ENCODE measurements around the gene CMTM6.
"Not testable (repeated sequence)": the region's sequence is repeated elsewhere in the genome, so short reads cannot be mapped to it uniquely, and the experiment has no call there.

CMTM6 gene

DNA sequence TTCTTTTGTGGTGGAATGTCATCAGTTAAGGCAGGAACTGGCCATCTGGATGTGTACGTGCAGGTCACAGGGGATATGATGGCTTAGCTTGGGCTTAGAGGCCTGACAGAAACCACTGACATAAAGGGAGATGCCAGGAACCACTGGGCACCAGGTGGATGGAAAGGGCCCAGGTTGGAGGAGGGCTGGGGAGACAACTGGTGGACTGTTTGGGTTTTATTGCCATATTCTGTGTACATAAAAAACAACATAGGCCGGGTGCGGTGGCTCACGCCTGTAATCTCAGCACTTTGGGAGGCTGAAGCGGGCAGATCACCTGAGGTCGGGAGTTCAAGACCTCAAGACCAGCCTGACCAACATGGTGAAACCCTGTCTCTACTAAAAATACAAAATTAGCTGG is 35.8 kb downstream of the CMTM6 start:
- not testable (repeated sequence) for DNase-seq (ENCODE audit: low spot score)

DNA sequence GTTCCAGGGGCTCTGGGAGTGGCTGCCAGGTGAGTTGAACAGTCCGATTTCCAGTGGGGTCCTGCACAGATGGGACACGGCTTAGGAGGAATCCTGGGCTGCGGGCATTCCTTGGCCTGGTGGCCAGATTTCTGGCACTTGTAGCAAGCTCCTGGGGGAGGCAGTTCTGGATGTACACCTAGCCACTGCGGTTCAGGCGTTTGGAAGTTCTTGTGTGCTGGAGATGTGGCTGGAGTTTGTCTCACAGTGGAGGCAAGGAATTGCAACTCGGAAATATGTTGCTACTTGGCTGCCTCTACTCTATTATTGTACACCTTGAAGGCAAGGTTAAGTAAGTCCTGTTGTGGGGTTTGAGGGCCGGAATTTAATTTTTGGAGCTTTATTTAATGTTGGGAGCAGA is 37.9 kb downstream of the CMTM6 start:
- DNase-seq (ENCODE audit: low spot score) = not testable (repeated sequence)

DNA sequence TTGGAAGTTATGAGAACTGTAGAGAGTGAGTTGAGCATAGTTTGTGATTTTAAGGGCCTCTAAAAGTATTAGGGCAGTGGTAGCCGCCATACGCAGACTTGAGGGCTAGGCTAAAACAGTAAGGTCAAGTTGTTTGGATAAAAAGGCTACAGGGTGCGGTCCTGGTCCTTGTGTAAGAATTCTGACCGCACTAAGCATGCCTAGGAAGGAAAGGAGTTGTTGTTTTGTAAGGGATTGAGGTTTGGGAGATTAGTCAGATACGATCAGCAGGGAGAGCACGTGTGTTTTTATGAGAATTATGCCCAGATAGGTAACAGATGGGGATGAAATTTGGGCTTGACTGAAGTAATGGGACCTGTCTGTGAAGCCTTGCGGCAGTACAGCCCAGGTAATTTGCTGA is 39.2 kb downstream of the CMTM6 start:
- DNase-seq (ENCODE audit: low spot score) = not testable (repeated sequence)

DNA sequence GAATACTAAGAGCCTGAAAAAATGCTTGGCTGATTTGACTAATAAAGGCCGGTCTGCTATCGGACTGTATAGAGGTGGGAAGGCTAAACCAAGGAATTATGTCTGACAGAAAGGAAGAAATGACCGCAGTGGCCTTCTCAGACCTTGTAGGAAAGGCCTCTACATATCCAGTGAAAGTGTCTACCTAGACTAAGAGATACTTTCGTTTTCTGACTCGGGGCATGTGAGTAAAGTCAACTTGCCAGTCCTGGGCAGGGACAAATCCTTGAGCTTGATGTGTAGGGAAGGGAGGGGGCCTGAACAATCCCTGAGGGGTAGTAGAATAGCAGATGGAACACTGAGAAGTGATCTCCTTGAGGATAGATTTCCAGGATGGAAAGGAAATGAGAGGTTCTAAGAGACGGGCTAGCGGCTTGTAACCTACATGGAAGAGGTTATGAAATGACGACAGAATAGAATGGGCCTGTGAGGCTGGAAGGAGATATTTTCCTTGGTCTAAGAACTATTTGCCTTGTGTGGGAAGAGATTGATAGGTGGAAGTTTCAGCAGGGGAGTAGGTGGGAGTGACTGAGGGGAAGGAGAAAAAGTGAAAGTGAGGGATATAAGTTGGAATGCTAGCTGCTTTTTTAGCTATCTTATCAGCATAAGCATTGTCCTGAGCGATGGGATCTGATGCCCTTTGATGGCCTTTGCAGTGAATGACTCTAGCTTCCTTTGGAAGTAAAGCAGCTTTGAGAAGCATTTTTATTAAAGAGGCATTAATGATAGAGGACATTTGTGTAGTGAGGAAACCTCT is 40.3 kb downstream of the CMTM6 start:
- DNase-seq (ENCODE audit: low spot score) = not testable (repeated sequence)

DNA sequence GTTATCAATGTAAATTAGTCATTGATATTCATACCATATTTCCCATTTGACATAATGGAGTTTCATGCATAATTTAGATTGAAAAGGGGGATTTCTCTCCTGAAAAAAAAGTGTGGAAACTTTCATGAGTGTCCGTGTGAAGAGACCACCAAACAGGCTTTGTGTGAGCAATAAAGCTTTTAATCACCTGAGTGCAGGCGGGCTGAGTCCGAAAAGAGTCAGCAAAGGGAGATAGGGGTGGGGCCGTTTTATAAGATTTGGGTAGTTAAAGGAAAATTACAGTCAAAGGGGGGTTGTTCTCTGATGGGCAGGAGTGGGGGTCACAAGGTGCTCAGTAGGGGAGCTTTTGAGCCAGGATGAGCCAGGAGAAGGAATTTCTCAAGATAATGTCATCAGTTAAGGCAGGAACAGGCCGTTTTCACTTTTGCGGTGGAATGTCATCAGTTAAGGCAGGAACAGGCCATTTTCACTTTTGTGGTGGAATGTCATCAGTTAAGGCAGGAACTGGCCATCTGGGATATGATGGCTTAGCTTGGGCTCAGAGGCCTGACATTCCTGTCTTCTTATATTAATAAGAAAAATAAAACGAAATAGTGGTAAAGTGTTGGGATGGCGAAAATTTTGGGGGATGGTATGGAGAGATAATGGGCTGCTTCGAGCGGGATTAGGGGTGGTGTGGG is 41.7 kb downstream of the CMTM6 start:
- DNase-seq (ENCODE audit: low spot score) = not testable (repeated sequence)

DNA sequence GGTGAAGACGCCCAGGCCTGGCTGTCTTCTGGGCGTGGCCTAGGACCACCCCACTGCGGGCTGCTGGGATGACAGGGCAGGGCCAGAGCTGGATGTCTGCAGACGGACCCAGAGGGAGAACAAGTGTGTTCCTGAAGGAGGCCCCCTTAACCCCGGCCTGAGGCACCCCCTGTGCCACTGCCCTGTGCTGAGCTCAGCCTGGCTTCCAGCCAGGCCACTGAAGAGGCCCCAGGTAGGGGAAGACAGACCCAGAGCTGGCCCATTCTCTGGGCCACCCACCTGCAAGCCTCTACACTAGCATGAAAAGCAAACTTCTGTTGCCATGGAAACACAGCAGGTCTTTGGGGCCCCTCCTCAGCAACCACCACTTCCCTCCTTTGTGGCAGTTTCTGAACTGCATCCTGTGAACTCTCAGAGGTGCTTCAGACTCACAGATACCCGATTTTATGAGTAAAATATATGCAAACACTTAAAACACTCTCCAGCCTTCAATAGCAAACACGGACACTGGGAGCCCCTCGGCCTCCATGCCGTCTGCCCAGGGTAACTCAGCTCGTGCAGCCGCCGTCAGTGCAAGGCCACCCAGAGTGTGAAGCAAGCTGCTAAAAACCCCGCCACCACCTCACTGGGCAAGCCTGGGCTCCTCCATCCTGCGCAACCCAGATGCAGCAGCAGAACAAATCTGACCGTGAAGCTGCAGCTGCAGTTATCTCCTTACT is 42.5 kb downstream of the CMTM6 start:
- DNase-seq (ENCODE audit: low spot score) = no peak

DNA sequence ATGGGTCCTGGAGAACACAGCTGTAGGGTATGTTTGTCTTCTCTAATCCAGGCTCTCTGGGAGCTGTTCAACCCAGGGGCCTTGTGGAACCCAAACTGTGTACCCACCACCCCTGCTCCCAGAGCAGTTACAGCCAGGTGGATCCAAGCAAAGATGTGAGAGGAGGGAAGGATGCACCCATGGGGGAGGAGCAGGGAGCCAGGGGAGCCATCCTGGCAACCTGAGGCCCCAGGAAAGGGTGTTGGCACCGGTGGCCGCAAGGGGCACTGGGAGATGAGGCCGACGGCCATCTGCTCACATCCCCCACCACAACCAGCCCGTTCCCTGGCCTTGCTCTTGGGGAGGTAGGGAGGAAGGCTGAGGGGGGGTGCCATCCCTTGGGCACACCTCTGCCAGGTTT is 43.2 kb downstream of the CMTM6 start:
- no peak for DNase-seq (ENCODE audit: low spot score)

DNA sequence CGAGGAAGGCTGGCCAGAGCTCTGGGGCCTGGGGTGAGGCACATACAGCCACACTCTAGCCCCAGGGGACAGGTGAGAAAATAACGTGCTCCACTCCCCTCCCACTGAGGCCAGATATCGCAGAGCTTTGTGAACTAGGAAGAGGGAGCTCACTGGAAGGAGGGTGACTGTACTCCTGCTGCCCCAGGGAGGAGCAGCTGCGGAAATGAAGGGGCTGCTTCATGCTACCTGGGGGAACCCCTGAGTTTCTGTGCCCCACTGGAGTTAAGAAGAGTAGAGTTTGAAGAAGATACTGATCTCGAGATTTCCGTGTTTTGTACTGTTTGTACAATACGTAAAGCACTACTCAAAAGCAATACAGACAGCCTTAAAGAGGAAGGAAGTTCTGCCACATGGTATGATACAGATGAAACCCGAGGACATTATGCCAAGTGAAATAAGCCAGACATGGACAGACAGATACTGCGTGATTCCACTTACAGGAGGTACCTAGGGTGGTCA is 44.6 kb downstream of the CMTM6 start:
- no peak for DNase-seq (ENCODE audit: low spot score)

DNA sequence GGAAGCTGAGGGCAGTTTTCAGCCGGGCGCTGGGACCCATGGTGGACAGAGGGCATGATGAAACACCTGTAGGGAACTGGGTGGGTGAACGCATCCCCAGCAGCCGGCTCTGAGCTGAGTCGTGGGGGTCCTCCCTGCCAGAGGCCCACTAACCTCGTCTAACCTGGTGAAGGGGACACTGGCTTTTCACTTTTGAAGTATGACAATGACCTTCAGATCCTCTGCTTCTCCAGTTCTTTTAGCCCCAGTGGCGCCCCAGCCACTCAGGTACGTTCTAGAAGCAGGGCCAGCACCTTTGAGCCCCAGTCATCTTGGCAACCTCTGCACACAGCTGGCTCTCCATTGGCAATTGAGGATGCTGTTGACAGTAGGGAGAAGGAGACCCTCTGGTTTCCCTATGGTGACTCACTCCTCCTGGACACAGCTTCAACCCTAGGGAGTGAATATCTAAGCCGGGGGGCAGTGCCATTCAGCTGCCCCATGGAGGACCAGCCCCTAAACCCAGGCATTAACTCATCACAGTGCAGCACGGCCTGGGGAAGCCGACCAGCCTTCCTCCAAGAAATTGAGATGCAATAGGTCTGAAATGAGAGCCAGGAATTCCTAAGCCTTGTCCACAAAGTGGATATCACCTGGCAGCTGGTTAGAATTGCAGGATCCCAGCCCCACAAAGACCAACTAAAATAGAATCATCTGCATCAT is 46.1 kb downstream of the CMTM6 start:
- no peak for DNase-seq (ENCODE audit: low spot score)

DNA sequence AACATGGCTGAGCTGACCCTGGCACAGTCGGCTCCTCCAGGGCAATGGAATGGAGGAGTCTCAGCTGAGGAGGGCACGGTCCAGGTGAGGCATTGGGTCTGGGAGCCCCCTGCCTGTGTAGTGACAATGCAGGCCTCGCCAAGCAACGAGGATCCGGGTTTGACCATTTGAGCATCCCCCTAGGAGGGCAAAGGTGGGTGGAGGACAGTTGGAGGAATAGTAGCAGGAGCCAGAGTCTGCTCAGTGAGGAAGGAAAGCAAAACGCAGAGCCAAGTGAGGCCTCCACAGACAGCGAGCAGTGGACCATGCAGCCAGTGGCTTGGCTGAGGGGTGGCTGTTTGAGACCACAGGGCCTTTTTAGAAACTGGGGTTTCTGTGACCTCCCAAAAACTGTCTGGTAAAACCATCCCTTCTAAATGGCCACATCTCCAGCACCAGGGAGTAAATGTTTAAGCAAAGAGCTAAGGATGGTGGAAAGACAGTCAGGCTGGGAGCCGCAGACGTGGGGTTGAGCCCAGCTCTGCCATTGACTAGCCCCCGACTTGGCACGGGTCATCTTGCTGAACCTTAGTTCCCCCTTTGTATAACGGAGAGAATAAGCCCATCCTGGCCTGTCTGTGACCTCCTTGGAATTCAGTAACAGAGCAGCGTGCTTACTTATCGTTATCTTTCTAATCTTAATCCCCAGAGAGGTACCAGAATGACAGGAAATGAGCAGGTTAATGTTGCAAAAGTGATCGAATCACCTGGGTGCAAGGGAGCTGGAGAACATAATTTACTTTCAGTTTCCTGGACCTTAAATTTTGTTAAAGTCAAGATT is 46.8 kb downstream of the CMTM6 start:
- no peak for DNase-seq (ENCODE audit: low spot score)

DNA sequence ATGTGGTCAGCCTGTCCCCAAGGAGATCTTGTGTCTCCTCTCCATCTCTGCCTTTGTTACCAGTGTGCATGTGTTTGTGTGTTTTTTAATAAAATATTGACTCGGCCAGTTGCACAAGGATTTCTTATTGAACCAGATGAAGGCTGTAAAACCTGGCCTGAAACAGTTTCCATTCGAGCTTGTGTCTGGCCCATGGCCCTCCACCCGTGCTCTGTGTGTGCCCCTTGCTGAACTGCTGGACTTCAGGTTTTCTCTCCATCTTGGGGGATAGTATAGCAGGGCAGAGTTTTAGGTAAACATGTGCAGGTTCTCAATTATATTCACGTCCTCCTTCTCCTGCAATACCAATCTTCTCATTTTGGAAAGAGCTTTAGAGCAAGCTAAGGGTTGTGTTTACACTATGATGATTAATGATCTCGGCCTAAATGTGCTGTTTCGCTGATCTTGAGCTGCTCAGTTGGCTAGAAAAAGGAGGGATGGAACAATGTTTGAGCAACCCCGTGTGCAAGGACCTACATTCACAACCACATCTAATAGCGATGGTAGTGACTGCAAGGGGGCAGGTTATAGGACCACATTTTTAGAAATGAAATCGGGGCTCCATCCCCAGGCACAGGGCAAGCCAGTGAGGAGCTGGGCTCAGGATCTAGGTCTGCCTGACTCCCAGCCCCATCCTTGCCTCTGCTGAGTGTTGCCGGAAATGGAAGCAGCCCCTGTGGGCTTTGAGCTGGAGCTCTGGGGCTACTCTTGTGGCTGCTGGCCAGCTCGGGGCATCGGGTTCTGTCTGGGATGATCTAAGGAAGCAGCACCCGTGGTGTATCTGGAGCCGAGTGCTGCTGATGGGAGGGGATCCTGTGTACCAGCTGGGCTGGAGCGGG is 47.7 kb downstream of the CMTM6 start:
- no peak for DNase-seq (ENCODE audit: low spot score)

DNA sequence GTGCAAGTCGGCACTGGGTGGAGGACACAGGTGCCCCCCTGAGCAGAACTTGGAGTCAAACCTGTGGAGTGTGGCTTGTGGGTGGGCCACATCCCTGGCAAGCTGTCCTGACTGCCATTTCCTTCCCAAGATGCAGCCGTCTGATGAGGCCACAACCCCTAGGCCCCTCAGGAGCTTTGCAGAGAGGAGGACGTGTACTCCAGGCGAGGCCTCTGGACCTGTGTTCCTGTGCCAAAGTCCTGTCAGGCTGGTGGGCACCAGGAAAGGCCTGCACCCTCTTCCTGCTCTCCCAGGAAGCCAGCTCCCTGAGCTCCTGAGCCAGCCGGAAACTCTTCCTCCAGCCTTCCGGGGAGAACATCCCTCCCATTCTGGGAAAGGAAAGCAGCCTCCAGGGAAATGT is 48.5 kb downstream of the CMTM6 start:
- no peak for DNase-seq (ENCODE audit: low spot score)

DNA sequence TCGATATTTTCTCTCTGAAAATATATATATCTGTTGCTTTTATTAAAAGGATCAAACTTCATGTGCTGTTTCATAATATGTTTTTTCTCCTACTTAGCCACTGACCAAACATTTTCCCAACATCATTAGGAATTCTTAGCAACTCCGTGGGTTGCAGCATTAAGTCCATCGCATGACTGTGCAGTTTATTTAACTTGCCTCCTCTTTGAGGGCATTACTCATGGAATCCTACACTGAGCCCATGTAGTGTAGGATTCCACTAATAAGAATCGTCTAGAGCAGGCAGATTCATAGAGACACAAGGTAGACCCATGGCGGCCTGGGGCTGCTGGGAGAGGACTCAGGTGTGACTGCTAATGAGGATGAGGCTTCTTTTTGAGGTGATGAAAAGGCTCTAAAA is 49.3 kb downstream of the CMTM6 start:
- DNase-seq (ENCODE audit: low spot score) = no peak

DNA sequence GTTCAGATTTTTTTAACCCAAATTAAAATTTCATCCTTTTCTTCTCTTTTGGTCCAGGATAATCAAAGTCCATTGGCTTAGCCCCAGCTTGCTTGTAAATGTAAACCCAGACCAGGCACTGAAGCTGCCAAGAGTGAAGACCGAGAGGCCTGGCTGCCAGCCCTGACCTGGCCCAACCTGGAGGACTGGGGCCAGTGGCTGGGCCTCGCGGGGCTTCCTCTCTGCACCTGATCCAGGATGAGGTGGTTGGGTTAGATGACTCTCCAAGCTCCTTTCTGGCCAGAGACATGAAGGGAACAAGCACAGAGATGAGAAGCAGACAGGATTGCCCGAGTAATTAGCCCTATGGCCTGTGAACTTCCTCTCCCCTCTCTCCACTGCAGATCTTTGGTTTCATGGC is 50.6 kb downstream of the CMTM6 start:
- no peak for DNase-seq (ENCODE audit: low spot score)

DNA sequence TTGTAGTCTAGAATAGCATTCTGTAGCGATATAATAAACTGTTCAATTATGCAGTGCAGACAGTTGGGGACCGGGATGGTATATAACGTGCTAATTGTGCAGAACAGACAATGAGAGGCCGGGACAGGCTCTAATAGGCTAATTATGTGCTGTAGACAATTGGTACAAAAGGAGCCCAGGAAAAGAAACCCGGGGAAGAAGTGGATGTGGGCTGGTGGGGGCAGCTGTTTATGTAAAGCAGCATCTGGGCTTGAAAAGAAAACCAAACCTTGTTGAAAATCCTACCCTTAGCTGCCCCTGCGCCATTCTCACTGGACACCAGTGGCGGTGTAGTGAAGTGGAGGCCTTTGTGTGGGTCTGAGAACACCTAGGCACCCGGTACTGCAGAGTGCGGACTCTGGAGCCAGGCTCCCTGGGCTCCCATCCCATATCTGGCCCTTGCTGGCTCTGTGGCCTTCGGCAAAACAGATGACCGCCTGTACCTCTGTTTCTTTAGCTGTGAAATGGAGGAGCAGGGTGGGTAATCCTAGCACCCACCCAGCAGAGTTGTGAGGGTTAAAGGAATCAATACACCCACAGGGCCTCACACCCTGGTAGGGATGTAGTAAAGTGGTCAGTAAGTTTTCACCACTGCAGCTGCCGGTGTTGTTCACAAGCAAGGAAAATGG is 51.5 kb downstream of the CMTM6 start:
- DNase-seq (ENCODE audit: low spot score) = no peak

DNA sequence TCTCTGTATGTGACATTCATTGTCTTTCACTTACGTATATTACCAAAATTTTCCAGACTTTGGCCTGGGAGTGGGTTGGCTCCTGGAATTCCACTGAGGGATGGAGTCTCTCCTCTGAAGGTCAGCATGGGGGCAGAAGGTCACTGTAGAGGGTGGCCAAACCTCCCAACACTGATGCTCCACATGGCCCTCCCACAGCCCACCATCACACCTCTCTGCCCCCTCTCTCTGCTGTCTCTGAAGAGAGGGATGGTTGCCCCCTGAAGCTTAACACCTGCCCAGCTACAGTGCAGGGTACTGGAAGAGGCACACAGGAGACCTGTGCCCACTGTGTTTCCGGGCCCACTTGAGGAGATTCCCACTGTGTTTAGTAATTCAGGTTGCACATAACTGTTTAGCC is 52.2 kb downstream of the CMTM6 start:
- no peak for DNase-seq (ENCODE audit: low spot score)

DNA sequence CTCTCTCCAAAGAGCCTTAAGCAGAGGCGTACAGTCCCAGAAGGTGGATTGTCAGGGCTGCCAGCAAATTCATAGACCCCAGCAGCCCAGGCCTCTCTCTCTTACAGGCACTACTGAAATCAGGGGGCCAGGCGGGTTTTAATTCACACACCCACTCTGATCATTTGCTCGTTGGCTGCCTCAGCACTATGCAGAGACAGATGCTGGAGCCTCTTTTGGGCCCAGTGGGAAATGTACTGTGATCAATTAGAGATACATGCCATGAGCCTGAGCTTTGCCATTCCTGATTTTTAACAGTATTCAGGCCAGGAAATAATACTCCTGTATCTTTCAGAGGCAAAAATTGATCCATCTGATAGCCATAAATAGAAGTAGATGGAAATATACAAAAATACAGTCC is 53.0 kb downstream of the CMTM6 start:
- no peak for DNase-seq (ENCODE audit: low spot score)

DNA sequence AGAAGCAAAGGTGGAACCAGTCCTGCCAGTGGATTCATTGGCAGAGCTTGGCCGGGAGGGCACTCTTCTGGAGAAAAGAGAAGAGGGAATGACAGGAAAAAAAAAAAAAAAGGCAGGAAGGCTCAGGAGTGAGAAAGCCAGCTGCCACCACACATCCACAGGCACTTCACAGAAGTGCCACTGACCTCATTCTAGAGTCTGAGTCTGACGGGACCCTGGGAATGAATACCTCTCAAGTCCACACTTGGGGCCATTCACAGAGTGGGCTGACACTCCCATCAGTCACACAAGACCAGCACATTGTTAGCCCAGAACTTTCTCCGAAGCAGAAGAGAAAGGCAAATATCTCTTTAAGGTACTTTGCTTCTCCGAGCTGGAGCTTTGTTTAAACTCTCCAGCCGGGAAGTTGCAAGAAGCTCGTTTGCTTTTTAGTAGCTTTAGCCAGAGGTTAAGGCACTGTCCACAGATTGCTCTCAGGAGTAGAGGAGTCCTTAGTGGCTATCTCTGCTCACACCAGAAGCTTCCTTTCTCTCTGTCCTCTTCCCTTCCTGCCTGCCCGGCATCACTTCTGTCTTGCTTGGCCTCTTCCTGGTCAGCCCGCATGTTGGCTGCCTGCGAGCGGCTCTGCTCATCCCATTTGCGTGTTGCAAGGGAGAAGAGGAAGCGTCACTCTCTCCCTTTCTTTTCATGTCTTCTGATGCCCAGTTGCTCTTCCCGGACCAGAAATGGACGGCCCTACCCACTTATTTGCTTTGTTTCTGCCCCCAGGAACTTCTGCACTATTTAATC is 53.8 kb downstream of the CMTM6 start:
- DNase-seq (ENCODE audit: low spot score) = no peak

DNA sequence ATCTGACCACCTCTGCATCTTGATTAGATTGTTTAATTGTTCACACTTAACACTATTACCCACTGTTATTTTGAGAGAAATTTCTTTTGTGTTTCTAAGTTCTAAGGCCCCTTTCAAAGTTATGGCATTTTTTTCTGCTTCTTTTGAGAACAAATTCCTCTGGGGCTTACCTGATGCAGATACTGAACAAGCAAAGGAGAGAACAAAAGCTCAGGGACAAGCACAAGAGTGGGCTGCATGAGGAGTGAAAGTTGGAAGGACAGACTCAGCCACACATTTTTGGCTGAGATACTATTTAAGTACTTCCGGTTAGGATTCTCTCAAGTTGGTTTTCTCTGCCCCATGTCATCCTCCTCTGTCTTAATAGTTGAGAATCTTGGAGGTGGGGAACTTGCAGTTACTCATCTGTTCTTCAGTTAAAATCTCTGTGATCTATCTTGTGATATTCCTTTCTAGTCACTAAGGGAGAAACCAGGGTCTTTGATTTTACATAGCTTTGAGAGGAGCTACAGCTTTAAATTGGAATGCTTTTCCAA is 54.7 kb downstream of the CMTM6 start:
- DNase-seq (ENCODE audit: low spot score) = no peak

Measured in HuH-7 (cell line).